SU-DHL-6 (cell line): ENCODE results near the gene SCRT2.

ENCODE experiments used
- EZH2phosphoT487 ChIP-seq: fragments of 200-600 bp; sonication (generic), shearing (Covaris generic); conservative IDR thresholded peaks from 2 replicates; pipeline ENCODE4 v1.6.1; 2018; ENCODE audit warnings: mild to moderate bottlenecking, antibody characterized with exemption, low read length, moderate library complexity, mixed read lengths
- TF ChIP-seq, protein P1 (sequence below): fragments of 200-600 bp; sonication (generic); IDR thresholded peaks from one replicate; pipeline ENCODE4 v1.5.1; 2017; ENCODE audit warnings: antibody characterized with exemption, mild to moderate bottlenecking, low read length, moderate library complexity; ENCODE audit not compliant: insufficient read depth, poor library complexity, severe bottlenecking

DNA sequence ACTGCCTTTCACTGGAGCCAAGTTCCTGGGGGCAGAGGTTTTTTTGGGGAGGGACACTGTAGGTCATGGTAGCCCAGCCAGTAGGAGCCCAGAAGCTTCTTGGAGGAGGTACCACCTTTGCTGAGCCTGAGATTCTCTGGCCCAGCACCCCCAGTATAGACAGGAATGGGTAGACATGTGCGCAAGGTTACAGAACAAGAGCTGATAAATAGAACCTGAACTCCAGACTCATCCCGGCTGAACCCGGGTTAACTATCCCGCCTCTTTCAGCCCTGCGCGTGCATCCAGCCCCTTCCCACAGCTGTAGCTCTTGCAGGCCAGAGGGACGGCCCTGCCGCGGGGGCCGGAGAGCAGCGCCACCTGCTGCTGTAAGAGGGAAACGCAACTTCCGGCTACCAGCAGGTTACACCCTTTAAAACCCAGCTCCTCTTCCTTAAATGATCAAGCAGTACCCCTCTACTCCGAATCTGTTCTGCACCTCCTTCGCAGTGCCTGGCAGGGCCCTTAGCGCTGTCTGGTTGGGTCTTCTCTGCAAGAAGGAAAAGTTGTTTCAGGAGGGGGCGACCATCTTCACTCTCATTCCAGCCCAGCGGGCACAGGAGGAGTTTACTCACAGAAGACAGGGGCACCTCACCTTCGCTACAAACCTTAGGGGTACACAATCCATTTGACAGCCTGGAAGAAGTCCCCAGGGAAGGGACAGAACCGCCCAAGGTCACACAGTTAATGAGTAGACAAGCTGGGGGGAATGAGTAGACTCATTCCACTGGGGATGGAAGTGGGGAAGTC lies 30.1 kb downstream of the SCRT2 start:
- TF ChIP-seq, protein P1, sequence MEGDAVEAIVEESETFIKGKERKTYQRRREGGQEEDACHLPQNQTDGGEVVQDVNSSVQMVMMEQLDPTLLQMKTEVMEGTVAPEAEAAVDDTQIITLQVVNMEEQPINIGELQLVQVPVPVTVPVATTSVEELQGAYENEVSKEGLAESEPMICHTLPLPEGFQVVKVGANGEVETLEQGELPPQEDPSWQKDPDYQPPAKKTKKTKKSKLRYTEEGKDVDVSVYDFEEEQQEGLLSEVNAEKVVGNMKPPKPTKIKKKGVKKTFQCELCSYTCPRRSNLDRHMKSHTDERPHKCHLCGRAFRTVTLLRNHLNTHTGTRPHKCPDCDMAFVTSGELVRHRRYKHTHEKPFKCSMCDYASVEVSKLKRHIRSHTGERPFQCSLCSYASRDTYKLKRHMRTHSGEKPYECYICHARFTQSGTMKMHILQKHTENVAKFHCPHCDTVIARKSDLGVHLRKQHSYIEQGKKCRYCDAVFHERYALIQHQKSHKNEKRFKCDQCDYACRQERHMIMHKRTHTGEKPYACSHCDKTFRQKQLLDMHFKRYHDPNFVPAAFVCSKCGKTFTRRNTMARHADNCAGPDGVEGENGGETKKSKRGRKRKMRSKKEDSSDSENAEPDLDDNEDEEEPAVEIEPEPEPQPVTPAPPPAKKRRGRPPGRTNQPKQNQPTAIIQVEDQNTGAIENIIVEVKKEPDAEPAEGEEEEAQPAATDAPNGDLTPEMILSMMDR, result peak; percentile 82
- TF ChIP-seq EZH2phosphoT487, result no peak
